Mesenchymal stem cell (in vitro differentiated cells and primary cell): ENCODE measurements around the gene EFNA1. TPM values are rescaled to one million over a fixed set of nuclear protein-coding genes. Genes with fewer than 3 reads are reported as not detected.

Experiments used
- DNase-seq: peaks from one replicate; pipeline ENCODE4 v3.0.0-alpha.2; 2013
- H2AFZ ChIP-seq: one replicate; pipeline ENCODE4 v1.6.1; 2013; ENCODE audit warnings: low read depth, mild to moderate bottlenecking, control low read depth, inconsistent platforms, low read length, moderate library complexity
- H2AK5ac ChIP-seq: 2 replicates; pipeline ENCODE4 v1.6.1; 2013; ENCODE audit warnings: low read length, moderate library complexity, mild to moderate bottlenecking, inconsistent platforms; ENCODE audit not compliant: severe bottlenecking
- H2BK120ac ChIP-seq: one replicate; pipeline ENCODE4 v1.6.1; 2013; ENCODE audit warnings: low read depth, mild to moderate bottlenecking, inconsistent platforms, low read length, moderate library complexity
- H2BK12ac ChIP-seq, 2 experiments: one replicate each; pipeline ENCODE4 v1.6.1; 2013; ENCODE audit warnings: inconsistent platforms in 2 of 2, low read length in 2 of 2, mild to moderate bottlenecking in 2 of 2, moderate library complexity in 2 of 2, control low read depth in 1 of 2
- H2BK15ac ChIP-seq: one replicate; pipeline ENCODE4 v1.6.1; 2013; ENCODE audit warnings: mild to moderate bottlenecking, low read depth, inconsistent platforms; ENCODE audit not compliant: poor library complexity, severe bottlenecking
- H2BK5ac ChIP-seq: 2 replicates; pipeline ENCODE4 v1.6.1; 2013; ENCODE audit warnings: low read depth, mild to moderate bottlenecking, low read length, control low read depth, inconsistent platforms; ENCODE audit not compliant: poor library complexity, severe bottlenecking
- H3K14ac ChIP-seq, 2 experiments: one replicate each; pipeline ENCODE4 v1.6.1; 2013; ENCODE audit warnings: inconsistent platforms in 2 of 2, low read length in 2 of 2, control low read depth in 1 of 2, mild to moderate bottlenecking in 1 of 2, moderate library complexity in 1 of 2
- H3K18ac ChIP-seq, 2 experiments: one replicate each; pipeline ENCODE4 v1.6.1; 2013; ENCODE audit warnings: inconsistent platforms in 2 of 2, low read length in 2 of 2, control low read depth in 1 of 2, low read depth in 1 of 2, mild to moderate bottlenecking in 1 of 2
- H3K23ac ChIP-seq, 2 experiments: one replicate each; pipeline ENCODE4 v1.6.1; 2013; ENCODE audit warnings: inconsistent platforms in 2 of 2, low read length in 2 of 2, mild to moderate bottlenecking in 2 of 2, moderate library complexity in 2 of 2, control low read depth in 1 of 2
- H3K27ac ChIP-seq: 2 replicates; pipeline ENCODE4 v1.5.1; 2013; ENCODE audit warnings: mild to moderate bottlenecking, moderate library complexity, low read length, control low read depth, inconsistent platforms; ENCODE audit not compliant: poor library complexity, severe bottlenecking
- H3K27me3 ChIP-seq, 2 experiments: 2 replicates each; pipeline versions ENCODE4 v1.6.1 to v1.7.0; 2013; ENCODE audit warnings: low read length in 2 of 2, mild to moderate bottlenecking in 2 of 2, moderate library complexity in 2 of 2, control low read depth in 1 of 2, inconsistent platforms in 1 of 2; ENCODE audit not compliant: control insufficient read depth in 1 of 2, insufficient read depth in 1 of 2
- H3K36me3 ChIP-seq, 2 experiments: 2 replicates each; pipeline versions ENCODE4 v1.6.1 to v1.7.0; 2013; ENCODE audit warnings: low read length in 2 of 2, control low read depth in 1 of 2, inconsistent platforms in 1 of 2, low read depth in 1 of 2, mild to moderate bottlenecking in 1 of 2; ENCODE audit not compliant: insufficient read depth in 2 of 2, control insufficient read depth in 1 of 2
- H3K4ac ChIP-seq, 2 experiments: one replicate each; pipeline ENCODE4 v1.6.1; 2013; ENCODE audit warnings: inconsistent platforms in 2 of 2, low read length in 2 of 2, mild to moderate bottlenecking in 2 of 2, moderate library complexity in 2 of 2, control low read depth in 1 of 2, low read depth in 1 of 2
- H3K4me1 ChIP-seq: 2 replicates; pipeline ENCODE4 v1.6.1; 2013; ENCODE audit warnings: low read depth, low read length, control low read depth; ENCODE audit not compliant: control insufficient read depth, insufficient read depth
- H3K4me2 ChIP-seq: 2 replicates; pipeline ENCODE4 v1.6.1; 2013; ENCODE audit warnings: low read length, mild to moderate bottlenecking, inconsistent platforms; ENCODE audit not compliant: poor library complexity, severe bottlenecking
- H3K4me3 ChIP-seq, 2 experiments: 2 replicates each; pipeline versions ENCODE4 v1.5.1 to v1.7.0; 2013; ENCODE audit warnings: low read length in 2 of 2, mild to moderate bottlenecking in 2 of 2, control low read depth in 1 of 2, low read depth in 1 of 2; ENCODE audit not compliant: insufficient read depth in 1 of 2
- H3K79me1 ChIP-seq: replicated peaks from 2 replicates; pipeline ENCODE4 v1.6.1; 2013; ENCODE audit warnings: mild to moderate bottlenecking, control low read depth, low read length, inconsistent platforms; ENCODE audit not compliant: poor library complexity, severe bottlenecking
- H3K9ac ChIP-seq: 2 replicates; pipeline ENCODE4 v1.7.0; 2013; ENCODE audit warnings: mild to moderate bottlenecking, low read length, moderate library complexity
- H3K9me3 ChIP-seq: 2 replicates; pipeline ENCODE4 v1.7.0; 2013; ENCODE audit warnings: mild to moderate bottlenecking, low read length; ENCODE audit not compliant: control insufficient read depth
- H4K8ac ChIP-seq: one replicate; pipeline ENCODE4 v1.6.1; 2013; ENCODE audit warnings: inconsistent platforms, mild to moderate bottlenecking, low read length, moderate library complexity
- H4K91ac ChIP-seq: one replicate; pipeline ENCODE4 v1.6.1; 2013; ENCODE audit warnings: mild to moderate bottlenecking, low read length, inconsistent platforms
- WGBS: methylation state at CpG from one replicate; pipeline ENCODE4 v1.1.7; 2013; ENCODE audit warnings: mixed read lengths; 5-methylcytosine and 5-hydroxymethylcytosine counted together
- small RNA-seq: library from polyadenylated mRNA; stranded (forward); fragments of <200 nt; extraction: miRNeasy Mini kit (QIAGEN cat#:217004); gene quantifications from one replicate; pipeline ENCODE3, GENCODE V24; 2013; ENCODE audit warnings: low read depth

Gene EFNA1

DNA sequence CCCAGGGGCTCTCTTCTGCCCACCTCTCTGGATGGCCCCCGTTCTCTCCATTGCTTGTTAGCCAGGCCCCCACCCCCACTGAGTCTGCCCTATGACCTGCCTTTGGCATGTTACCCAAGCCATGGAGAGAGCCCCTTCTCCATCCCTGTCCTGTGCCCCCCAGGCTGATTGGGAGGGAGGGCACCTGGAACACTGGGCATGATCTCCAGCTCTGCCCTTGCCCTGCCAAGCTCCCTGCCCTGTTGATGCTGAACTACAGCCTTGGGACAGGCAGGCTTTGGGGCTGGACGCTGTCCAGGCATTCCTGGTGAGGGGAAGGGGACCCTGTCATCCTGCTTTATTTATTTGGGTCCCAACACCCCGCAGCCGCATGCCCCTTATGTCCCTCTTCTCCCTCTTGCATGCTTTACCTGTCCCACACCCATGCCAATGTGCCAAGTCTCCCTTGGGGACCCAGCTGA is 56.7 kb downstream of the EFNA1 start:
- Histone ChIP-seq H2BK12ac (no peak overlapping the region), H3K9ac (no peak overlapping the region), H2BK15ac (no peak overlapping the region), H3K36me3 (peaks cover 25 to 49% of the 10 kb centered on the region in 2 experiments), H3K9me3 (no peaks in the 10 kb centered on the region), H4K8ac (no peak overlapping the region), H3K79me1 (peaks cover 5% of the 10 kb centered on the region), H3K27ac (no peak overlapping the region), H3K4me2 (no peak overlapping the region), H3K14ac (no peak overlapping the region), H3K18ac (no peak overlapping the region), H4K91ac (no peak overlapping the region), H2BK5ac (no peak overlapping the region), H2AFZ (no peak overlapping the region), H3K27me3 (no peaks in the 10 kb centered on the region), H3K4ac (no peak overlapping the region), H2BK120ac (no peak overlapping the region), H3K4me1 (peaks cover 19% of the 10 kb centered on the region), H2AK5ac (no peak overlapping the region), H3K23ac (no peak overlapping the region), H3K4me3 (no peak overlapping the region)
- WGBS: 97% methylated on average over 4 of the region's 4 CpGs
- no peak for DNase-seq

Small RNA genes lying within 50 kb of the gene (small RNA-seq; reads per million reads assigned to genes)
- gene HMGN2P18: not detected
- gene RF00019: not detected
